ENCODE measurements around the gene CDKN2AIP. TPM values are rescaled to one million over a fixed set of nuclear protein-coding genes. Genes with fewer than 3 reads are reported as not detected.
A peak's percentile ranks its signal among the peaks of the same experiment; 100 is the strongest.

The CDKN2AIP gene
- total and polyA plus RNA-seq, 2 experiments from 2014 or later: 20.7 to 34.1 TPM

GRCh38 chr4:183412821-183413220, 31.6 kb upstream of the CDKN2AIP start:
- H3K9me3 ChIP-seq (ENCODE audit: low read depth): no peaks in the 10 kb centered on the region
- H3K4me3 ChIP-seq: no peak overlapping the region

GRCh38 chr4:183413234-183414200, 30.9 kb upstream of the CDKN2AIP start:
- H3K9me3 ChIP-seq (ENCODE audit: low read depth): no peaks in the 10 kb centered on the region
- H3K36me3 ChIP-seq: no peaks in the 10 kb centered on the region
- no peaks in the 10 kb centered on the region for H3K4me1 ChIP-seq (ENCODE audit: low read depth)
- no peak for DNase-seq (ENCODE audit: low read depth in 1 of 2, low spot score in 1 of 2)
- no peak overlapping the region for H3K27ac ChIP-seq
- H3K27me3 ChIP-seq: no peaks in the 10 kb centered on the region
- H3K4me3 ChIP-seq: no peak overlapping the region
- TF ChIP-seq CTCF (IDR thresholded peaks at IDR 0.05; ENCODE audit: low read depth, low read length): no peak

More at GRCh38 chr4:183412821-183413220, 31.6 kb upstream of the CDKN2AIP start:
- DNase-seq (ENCODE audit: low read depth in 1 of 2, low spot score in 1 of 2): no peak
- Histone ChIP-seq H3K27ac (no peak overlapping the region), H3K36me3 (no peaks in the 10 kb centered on the region), H3K4me1 (ENCODE audit: low read depth) (no peaks in the 10 kb centered on the region), H3K27me3 (no peaks in the 10 kb centered on the region)
- no peak for TF ChIP-seq CTCF (IDR thresholded peaks at IDR 0.05; ENCODE audit: low read depth, low read length)

GRCh38 chr4:183416879-183417755, 27.3 kb upstream of the CDKN2AIP start:
- no peaks in the 10 kb centered on the region for H3K36me3 ChIP-seq
- no peak overlapping the region for H3K4me3 ChIP-seq
- TF ChIP-seq CTCF (IDR thresholded peaks at IDR 0.05; ENCODE audit: low read depth, low read length): no peak
- no peaks in the 10 kb centered on the region for H3K27me3 ChIP-seq
- H3K4me1 ChIP-seq (ENCODE audit: low read depth): no peaks in the 10 kb centered on the region
- no peak for DNase-seq (ENCODE audit: low read depth in 1 of 2, low spot score in 1 of 2)
- H3K9me3 ChIP-seq (ENCODE audit: low read depth): no peaks in the 10 kb centered on the region
- no peak overlapping the region for H3K27ac ChIP-seq

GRCh38 chr4:183422962-183423631, 21.3 kb upstream of the CDKN2AIP start:
- no peaks in the 10 kb centered on the region for H3K27me3 ChIP-seq
- peak in 1 of 2 donors; percentile 25 for DNase-seq (ENCODE audit: low read depth in 1 of 2, low spot score in 1 of 2)
- no peaks in the 10 kb centered on the region for H3K9me3 ChIP-seq (ENCODE audit: low read depth)
- H3K4me3 ChIP-seq: no peak overlapping the region
- H3K4me1 ChIP-seq (ENCODE audit: low read depth): no peaks in the 10 kb centered on the region
- H3K36me3 ChIP-seq: no peaks in the 10 kb centered on the region
- no peak overlapping the region for H3K27ac ChIP-seq
- no peak for TF ChIP-seq CTCF (IDR thresholded peaks at IDR 0.05; ENCODE audit: low read depth, low read length)

- no peak overlapping the region for H3K4me3 ChIP-seq
- H3K36me3 ChIP-seq: no peaks in the 10 kb centered on the region
- no peak for DNase-seq (ENCODE audit: low read depth in 1 of 2, low spot score in 1 of 2)
- H3K27ac ChIP-seq: no peak overlapping the region
- H3K27me3 ChIP-seq: no peaks in the 10 kb centered on the region
- H3K4me1 ChIP-seq (ENCODE audit: low read depth): no peaks in the 10 kb centered on the region
- no peak for TF ChIP-seq CTCF (IDR thresholded peaks at IDR 0.05; ENCODE audit: low read depth, low read length)
- no peaks in the 10 kb centered on the region for H3K9me3 ChIP-seq (ENCODE audit: low read depth)
These were observed 20.2 kb upstream of the CDKN2AIP start for GRCh38 chr4:183424109-183424744.
